ENCODE measurements around the gene GP9.

GP9 gene

DNA sequence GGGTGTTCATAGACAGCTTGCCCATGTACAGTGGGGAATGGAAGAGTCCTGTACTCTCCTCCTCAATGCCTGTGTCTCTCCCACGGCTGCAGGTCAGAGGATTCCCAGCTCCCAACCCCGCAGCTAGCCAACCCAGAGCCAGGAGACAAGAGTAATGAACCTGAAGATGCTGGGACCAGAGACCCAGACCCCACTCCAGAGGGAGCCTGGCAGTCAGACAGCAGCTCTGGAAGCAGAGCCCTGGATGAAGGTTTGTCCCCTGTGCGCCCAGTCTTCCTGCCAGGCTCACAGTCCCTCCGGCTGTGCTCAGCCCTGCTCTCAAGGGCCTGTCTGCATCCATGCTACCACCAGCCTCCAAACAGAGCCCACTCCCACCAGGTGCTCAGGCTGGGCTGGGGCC is 30.0 kb upstream of the GP9 start:
- DNase-seq, result no peak

GRCh38 chr3:129031476-129032215 is 28.9 kb upstream of the GP9 start:
- DNase-seq, result no peak

DNA sequence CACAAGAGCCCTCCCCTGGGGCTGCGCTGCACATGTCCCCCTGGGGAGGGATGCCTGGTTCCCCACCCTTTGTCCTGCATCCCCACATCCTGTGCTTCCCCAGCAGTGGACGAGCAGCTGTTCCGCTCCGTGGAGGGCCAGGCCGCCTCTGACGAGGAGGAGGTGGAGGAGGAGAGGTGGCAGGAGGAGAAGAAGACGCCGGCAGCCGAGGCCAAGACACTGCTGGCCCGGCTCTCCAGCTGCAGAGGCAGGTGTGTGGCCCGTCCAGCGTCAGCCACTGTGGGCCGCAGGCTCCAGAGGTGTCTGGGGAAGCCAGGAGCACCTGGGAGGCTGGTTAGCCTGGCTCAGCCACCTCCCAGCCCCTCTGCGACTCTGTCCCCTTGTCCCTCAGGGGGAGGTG is 27.9 kb upstream of the GP9 start:
- no peak for DNase-seq

GRCh38 chr3:129033151-129033550 is 27.4 kb upstream of the GP9 start:
- no peak for DNase-seq

DNA sequence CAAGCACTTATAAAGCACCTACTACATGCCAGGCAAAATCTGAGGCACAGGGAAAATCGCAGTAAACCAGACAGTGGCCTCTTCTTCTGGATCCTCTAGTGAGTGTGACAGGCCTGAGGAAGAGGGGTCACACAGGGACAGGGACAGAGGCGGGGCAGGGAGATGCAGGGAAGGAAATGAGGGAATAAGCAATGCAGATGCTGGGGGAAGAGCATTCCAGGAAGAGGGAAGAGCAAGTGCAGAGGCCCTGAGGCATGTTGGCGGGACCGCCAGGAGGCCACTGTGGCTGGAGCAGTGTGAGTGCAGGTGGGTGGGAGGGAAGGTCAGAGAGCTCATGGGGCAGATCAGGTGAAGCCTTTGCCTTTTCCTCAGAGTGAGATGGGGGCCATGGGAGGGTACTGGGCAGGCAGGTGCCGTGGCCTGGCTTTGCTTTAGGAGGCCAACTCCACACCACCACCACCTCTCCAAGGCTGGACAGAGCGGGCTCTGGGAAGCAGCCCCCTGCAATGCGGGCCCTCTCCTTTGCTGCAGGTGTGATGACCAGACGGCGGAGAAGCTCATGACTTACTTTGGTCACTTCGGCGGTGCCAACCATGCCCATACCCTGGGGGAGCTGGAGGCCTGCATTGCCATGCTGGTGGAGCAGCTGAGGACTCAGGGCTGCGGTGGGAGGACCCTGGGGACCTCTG is 26.8 kb upstream of the GP9 start:
- no peak for DNase-seq

GRCh38 chr3:129034642-129035041 is 25.9 kb upstream of the GP9 start:
- DNase-seq, result no peak

DNA sequence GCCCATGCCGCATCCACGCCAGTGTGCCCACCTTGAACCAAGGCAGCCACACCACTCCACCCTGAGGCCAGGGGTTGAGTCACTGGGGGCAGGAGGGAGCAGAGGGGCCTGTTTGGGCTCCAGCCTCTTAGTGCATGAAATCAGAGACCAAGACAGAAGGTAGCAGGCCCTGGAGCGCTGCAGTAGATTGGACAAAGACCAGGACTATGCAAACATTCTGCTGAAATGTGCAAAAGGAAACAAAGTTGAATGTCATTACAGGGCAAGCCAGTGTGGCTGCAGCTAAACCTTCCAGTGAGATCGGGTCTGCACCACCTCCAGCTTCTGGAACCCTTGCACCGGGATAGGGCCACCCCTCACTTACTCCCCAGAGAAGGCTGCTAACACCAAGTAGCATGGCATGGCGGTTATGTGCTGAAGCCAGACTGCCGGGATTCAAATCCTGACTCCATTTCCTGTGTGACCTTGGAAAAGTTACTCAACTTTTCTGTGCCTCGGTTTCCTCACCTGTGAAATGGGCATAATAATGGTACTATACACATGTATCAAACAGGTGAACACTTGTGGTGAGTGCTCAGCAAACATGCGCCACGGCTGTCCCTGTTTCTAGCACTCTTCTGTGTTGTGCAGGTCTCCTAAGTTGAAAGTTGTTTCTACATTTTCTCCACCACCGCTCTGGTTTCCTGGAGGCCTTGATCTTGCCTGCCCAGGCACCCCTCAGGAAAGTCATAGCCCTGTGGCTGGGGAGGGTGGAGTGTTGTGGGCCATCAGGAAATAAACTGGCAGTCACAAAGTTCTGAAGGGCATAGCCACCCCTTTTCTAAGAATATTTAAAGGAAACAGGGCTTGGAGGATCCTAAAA is 25.0 kb upstream of the GP9 start:
- DNase-seq, result no peak

- DNase-seq, result no peak
These were observed 24.1 kb upstream of the GP9 start for GRCh38 chr3:129036222-129037092.

- DNase-seq, result no peak
These were observed 23.5 kb upstream of the GP9 start for GRCh38 chr3:129037093-129037419.

GRCh38 chr3:129038121-129038855 is 22.3 kb upstream of the GP9 start:
- DNase-seq, result no peak

DNA sequence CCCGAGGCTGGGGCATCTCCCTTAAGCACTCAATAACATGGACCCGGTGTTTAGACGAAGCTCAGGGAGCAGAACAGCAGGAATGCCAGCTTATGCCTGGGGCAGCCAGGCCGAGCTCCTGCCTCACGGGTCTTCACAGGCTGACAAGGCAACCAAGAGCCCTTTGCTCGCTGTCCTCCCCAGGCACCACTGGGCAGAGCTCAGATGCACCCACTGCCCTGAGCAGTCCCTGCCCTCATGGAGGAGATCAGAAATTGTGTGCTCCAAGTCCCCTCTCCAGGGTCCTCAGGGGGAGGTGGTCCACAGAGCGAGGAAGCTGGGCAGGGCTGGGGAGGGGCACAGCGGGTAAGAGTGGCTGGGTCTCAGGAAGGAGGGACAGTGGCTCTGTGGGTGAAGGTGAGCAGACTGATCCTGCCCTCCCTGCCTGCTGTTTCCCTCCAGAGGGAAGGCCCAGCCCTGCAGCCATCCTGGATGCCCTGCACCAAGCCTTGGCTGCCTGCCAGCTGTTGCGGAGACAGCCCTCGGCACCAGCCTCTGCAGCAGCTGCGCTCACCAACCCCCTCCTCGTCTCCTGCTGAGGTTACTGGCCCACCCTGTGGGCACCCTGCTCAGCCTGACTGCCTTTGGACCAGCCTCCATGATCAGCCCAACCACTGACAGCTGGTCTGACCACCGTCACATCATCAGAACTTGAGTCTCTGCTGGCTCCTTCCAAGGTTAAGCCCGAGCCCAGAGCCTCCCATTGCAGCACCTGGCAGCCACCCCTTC is 21.1 kb upstream of the GP9 start:
- DNase-seq, result peak; percentile 55

DNA sequence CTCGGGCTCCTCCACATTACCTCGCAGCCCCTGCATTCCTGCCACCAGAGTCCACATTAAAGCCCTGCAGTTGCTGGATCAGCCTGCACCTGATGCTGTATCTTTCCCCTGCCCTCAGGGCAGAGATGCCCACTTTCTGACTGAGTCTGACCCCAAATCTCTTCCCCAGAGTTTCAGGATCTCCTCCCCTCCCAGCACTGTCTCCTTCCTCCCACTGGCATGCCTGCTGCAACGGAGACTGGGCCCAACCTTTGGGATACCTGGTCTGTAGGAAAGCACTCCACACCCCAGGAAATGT is 20.6 kb upstream of the GP9 start:
- DNase-seq, result no peak

- DNase-seq, result no peak
These were observed 19.8 kb upstream of the GP9 start for GRCh38 chr3:129040579-129041300.

DNA sequence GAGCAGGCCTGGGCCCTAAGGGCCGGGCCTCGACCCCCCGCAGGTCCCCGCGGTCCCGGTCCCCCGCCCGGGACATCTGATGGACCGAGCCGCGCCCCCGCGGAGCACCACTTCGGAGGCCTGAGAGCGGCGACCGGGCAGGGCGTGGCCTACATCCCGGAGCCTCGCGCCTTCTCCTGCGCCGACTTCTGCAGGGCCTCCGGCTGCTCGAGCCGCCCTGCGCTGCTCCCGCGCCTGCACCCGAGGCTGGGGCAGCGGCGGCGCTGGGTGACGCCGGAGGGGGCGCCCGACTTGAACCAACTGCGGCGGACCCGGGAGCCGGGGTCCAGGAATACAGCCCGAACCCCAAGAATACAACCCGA is 14.9 kb upstream of the GP9 start:
- DNase-seq, result no peak

DNA sequence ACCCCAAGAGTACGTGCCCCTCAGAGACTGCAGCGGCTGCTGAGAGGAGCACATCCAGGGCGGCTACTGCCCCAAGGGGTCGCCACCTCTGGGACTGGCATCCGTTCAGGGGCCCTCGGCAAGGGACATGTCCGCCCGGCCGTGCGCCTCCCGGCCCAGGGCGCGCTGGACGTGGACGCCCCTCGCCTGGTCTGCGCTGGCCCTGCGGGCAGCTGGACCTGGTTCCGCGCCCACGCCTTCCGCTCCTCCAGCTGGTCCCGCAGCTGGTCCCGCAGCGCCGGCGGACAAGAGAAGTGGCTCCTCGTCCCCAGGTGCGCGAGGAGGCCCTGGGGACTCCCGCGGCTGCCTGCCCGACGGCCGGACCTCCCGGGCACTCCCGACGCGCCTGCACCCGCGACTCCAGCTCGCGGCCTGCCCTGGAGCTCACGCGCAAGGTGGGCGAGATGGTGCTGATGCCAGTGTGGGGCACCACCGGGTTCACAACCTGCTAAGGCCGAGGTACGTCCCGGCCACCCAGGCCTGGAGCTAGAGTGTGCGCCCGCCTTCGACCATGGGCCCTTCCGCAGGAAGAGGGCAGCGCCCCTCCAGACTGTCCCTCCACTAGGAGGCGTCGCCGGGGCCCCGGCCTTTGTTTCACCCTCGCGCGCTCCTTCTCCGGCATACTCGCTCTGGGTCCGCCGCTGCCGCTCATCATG is 14.4 kb upstream of the GP9 start:
- peak; percentile 14 for DNase-seq

- no peak for DNase-seq
These were observed 13.6 kb upstream of the GP9 start for GRCh38 chr3:129046732-129047552.

GRCh38 chr3:129047553-129047839 is 13.1 kb upstream of the GP9 start:
- no peak for DNase-seq

DNA sequence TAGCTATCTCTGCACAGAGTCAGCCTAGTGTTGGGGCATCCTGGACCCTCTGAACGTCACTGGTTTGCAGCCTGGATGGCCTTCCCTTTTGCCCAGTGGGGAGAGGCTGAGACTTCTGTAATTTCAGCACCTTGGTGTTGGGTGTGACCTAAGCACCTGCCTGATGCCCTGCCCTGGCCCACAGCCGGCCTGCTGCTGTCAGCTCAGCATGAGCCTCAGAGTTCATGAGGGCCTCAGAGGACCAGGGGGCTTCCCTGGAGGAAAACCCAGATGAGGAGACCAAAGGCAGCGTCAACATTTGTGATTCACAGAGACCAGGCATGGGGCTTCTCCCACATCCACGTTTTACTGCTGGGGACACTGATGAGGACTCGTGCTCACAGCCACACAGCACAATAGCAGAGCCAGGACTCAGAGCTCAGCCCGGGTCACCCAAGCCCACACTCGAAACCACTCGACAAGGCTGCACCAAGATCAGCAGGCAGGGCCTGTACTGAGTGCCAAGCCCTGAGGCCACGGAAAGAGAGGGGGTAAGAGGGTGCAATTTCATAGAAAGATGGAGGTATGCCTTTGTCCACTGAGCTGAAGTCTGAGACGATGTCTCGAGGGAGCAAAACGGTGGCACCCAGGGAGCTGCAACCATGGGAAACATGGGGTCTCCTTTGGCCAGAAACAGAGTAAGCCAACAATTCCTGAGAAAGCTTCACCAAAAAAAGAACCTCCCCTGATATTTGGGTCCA is 9.9 kb upstream of the GP9 start:
- DNase-seq, result no peak

DNA sequence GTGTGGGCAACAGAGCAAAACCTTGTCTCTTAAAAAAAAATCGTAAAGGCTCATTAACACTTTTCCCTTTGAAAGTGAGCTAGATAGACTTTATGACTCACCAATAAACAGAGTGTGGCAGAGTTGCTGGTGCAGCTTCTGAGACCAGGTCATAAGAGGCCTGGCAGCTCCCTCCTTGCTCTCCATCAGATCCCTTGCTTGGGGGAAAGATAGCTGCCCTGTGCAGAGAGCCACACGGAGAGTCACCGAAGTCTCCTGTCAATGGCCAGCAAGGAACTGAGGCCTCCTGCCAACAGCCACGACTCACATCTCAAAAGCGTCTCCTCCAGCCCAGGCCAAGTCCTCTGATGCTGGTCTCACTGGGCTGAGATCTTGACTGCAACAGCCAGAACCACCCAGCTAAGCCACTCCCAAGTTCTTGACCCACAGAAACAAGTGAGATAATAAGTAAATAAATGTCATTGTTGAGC is 8.7 kb upstream of the GP9 start:
- no peak for DNase-seq
